Osteoblast (primary cell): ENCODE data around the gene SEMA3F. TPM values are rescaled to one million over a fixed set of nuclear protein-coding genes. Genes with fewer than 3 reads are reported as not detected.

Experiments used
- DNase-seq: peaks from one replicate; pipeline ENCODE4 v3.0.0; 2011; ENCODE audit warnings: low spot score, mixed read lengths; ENCODE audit not compliant: insufficient read length; ENCODE audit errors: missing footprints
- H2AFZ ChIP-seq: 2 replicates; pipeline ENCODE4 v1.6.0; 2011; ENCODE audit warnings: mild to moderate bottlenecking, low read length
- H3K27ac ChIP-seq: 2 replicates; pipeline ENCODE4 v1.5.1; 2011; ENCODE audit warnings: mild to moderate bottlenecking, low read depth, low read length, moderate library complexity
- H3K27me3 ChIP-seq: 2 replicates; pipeline ENCODE4 v1.6.0; 2012; ENCODE audit warnings: mild to moderate bottlenecking, control low read depth, inconsistent platforms, low read length, moderate library complexity; ENCODE audit not compliant: insufficient read depth
- H3K36me3 ChIP-seq: 2 replicates; pipeline ENCODE4 v1.5.1; 2011; ENCODE audit warnings: mild to moderate bottlenecking, low read length, control low read depth, moderate library complexity; ENCODE audit not compliant: insufficient read depth
- H3K4me1 ChIP-seq: 2 replicates; pipeline ENCODE4 v1.5.1; 2011; ENCODE audit warnings: mild to moderate bottlenecking, low read length, control low read depth, moderate library complexity; ENCODE audit not compliant: insufficient read depth
- H3K4me2 ChIP-seq: 2 replicates; pipeline ENCODE4 v1.6.0; 2011; ENCODE audit warnings: mild to moderate bottlenecking, low read length; ENCODE audit not compliant: insufficient read depth
- H3K4me3 ChIP-seq: fragments of 200-600 bp; sonication (generic); 3 replicates; pipeline ENCODE4 v1.5.1; 2012; ENCODE audit warnings: mild to moderate bottlenecking, low read length, inconsistent platforms; ENCODE audit not compliant: insufficient read depth
- H3K79me2 ChIP-seq: 2 replicates; pipeline ENCODE4 v1.6.0; 2012; ENCODE audit warnings: mild to moderate bottlenecking, low read length, control low read depth, inconsistent platforms; ENCODE audit not compliant: insufficient read depth
- H3K9me3 ChIP-seq: 2 replicates; pipeline ENCODE4 v1.5.1; 2011; ENCODE audit warnings: low read depth, low read length, control low read depth
- H4K20me1 ChIP-seq: 2 replicates; pipeline ENCODE4 v1.6.0; 2012; ENCODE audit warnings: mild to moderate bottlenecking, low read length, control low read depth; ENCODE audit not compliant: insufficient read depth
- CTCF ChIP-seq: IDR thresholded peaks from 2 replicates; pipeline ENCODE4 v1.5.1; 2011; ENCODE audit warnings: mild to moderate bottlenecking, low read depth, low read length, moderate library complexity; ENCODE audit errors: extremely low read depth
- total RNA-seq: library from RNA; depleted of rRNA; stranded (reverse); fragments of >200 nt; gene quantifications from 2 replicates; pipeline ENCODE4 v1.2.3, GENCODE V29; 2012

SEMA3F gene
- total RNA-seq, 1 donor = 5.1 TPM

GRCh38 chr3:50217681-50218080, 62.6 kb downstream of the SEMA3F start:
- H2AFZ ChIP-seq = no peak overlapping the region
- no peaks in the 10 kb centered on the region for H3K79me2 ChIP-seq
- H3K4me3 ChIP-seq = no peak overlapping the region
- H3K9me3 ChIP-seq = no peaks in the 10 kb centered on the region
- H3K27ac ChIP-seq = no peak overlapping the region
- no peaks in the 10 kb centered on the region for H3K36me3 ChIP-seq
- H4K20me1 ChIP-seq = no peaks in the 10 kb centered on the region
- peak; percentile 72 for DNase-seq
- H3K27me3 ChIP-seq = peaks cover 2% of the 10 kb centered on the region
- no peaks in the 10 kb centered on the region for H3K4me1 ChIP-seq
- TF ChIP-seq CTCF = no peak
- no peak overlapping the region for H3K4me2 ChIP-seq

- no peak overlapping the region for H3K4me2 ChIP-seq
- DNase-seq = no peak
- no peaks in the 10 kb centered on the region for H3K9me3 ChIP-seq
- no peaks in the 10 kb centered on the region for H3K36me3 ChIP-seq
- H3K79me2 ChIP-seq = no peaks in the 10 kb centered on the region
- H4K20me1 ChIP-seq = no peaks in the 10 kb centered on the region
- no peak for TF ChIP-seq CTCF
- no peak overlapping the region for H3K4me3 ChIP-seq
- H3K27me3 ChIP-seq = peaks cover 2% of the 10 kb centered on the region
- H2AFZ ChIP-seq = no peak overlapping the region
- H3K4me1 ChIP-seq = no peaks in the 10 kb centered on the region
- no peak overlapping the region for H3K27ac ChIP-seq
Measured at GRCh38 chr3:50218448-50218847, 63.3 kb downstream of the SEMA3F start.

GRCh38 chr3:50219285-50219684, 64.2 kb downstream of the SEMA3F start:
- Histone ChIP-seq H3K27me3 (peaks cover 8% of the 10 kb centered on the region), H3K36me3 (no peaks in the 10 kb centered on the region), H3K4me1 (no peaks in the 10 kb centered on the region), H3K9me3 (no peaks in the 10 kb centered on the region), H3K27ac (no peak overlapping the region), H3K4me3 (no peak overlapping the region), H3K79me2 (no peaks in the 10 kb centered on the region), H4K20me1 (no peaks in the 10 kb centered on the region), H2AFZ (no peak overlapping the region), H3K4me2 (no peak overlapping the region)
- TF ChIP-seq CTCF = no peak
- DNase-seq = no peak

GRCh38 chr3:50220109-50220508, 65.0 kb downstream of the SEMA3F start:
- Histone ChIP-seq H3K36me3 (no peaks in the 10 kb centered on the region), H3K9me3 (no peaks in the 10 kb centered on the region), H3K27me3 (peaks cover 12% of the 10 kb centered on the region), H3K4me3 (no peak overlapping the region), H3K79me2 (no peaks in the 10 kb centered on the region), H3K4me2 (no peak overlapping the region), H3K27ac (no peak overlapping the region), H2AFZ (no peak overlapping the region), H4K20me1 (no peaks in the 10 kb centered on the region), H3K4me1 (no peaks in the 10 kb centered on the region)
- TF ChIP-seq CTCF = no peak
- DNase-seq = peak; percentile 86
